Thyroid gland (tissue), 4 donors: ENCODE results near the gene CMTM1. TPM values are rescaled to one million over a fixed set of nuclear protein-coding genes. Genes with fewer than 3 reads are reported as not detected.
"Not testable (repeated sequence)": the region's sequence is repeated elsewhere in the genome, so short reads cannot be mapped to it uniquely, and the experiment has no call there.

Source experiments
- DNase-seq, 2 donors: peaks; one replicate each; pipeline ENCODE4 v3.0.0-alpha.2; 2019
- H3K27ac ChIP-seq, 3 donors: fragments of 200-600 bp; sonication (generic); 1 replicate in 2 of 3; 2 replicates in 1 of 3; pipeline ENCODE4 v1.5.1; 2016 to 2019; ENCODE audit warnings: mild to moderate bottlenecking in 1 of 3, moderate library complexity in 1 of 3
- H3K27me3 ChIP-seq: fragments of 200-600 bp; sonication (generic); one replicate; pipeline ENCODE4 v1.5.1; 2019
- H3K36me3 ChIP-seq, 2 donors: fragments of 200-600 bp; sonication (generic); one replicate each; pipeline ENCODE4 v1.5.1; 2016 to 2019
- H3K4me1 ChIP-seq, 2 donors: fragments of 200-600 bp; sonication (generic); one replicate each; pipeline ENCODE4 v1.5.1; 2017 to 2019
- H3K4me3 ChIP-seq, 3 donors: fragments of 200-600 bp; sonication (generic); replicated peaks in 1 of 3; 1 replicate in 2 of 3; 2 replicates in 1 of 3; pipeline ENCODE4 v1.5.1; 2016; ENCODE audit warnings: mild to moderate bottlenecking in 1 of 3
- H3K9me3 ChIP-seq: fragments of 200-600 bp; sonication (generic); one replicate; pipeline ENCODE4 v1.5.1; 2017
- POLR2A ChIP-seq, 2 donors: fragments of 450-650 bp; IDR thresholded peaks; one replicate each; pipeline ENCODE4 v1.6.1; 2017; ENCODE audit warnings: antibody characterized with exemption in 2 of 2, mild to moderate bottlenecking in 2 of 2, moderate library complexity in 1 of 2
- WGBS, 2 donors: methylation state at CpG; one replicate each; pipeline ENCODE4 v1.1.5; 2017; 5-methylcytosine and 5-hydroxymethylcytosine counted together
- intact Hi-C: fragments of 100-400 bp; cut with DNase I; formaldehyde crosslinking; loops from one replicate; pipeline ENCODE4 v1.15.1; 2023
- total RNA-seq, 4 donors: library from RNA; depleted of rRNA; stranded (reverse); fragments of >200 nt; gene quantifications; one replicate each; pipeline ENCODE4 v1.2.3, GENCODE V29; 2016
- TF ChIP-seq, protein P1 (sequence below), 6 experiments: fragments of 200-600 bp in 3 of 6; fragments of 450-650 bp in 3 of 6; sonication (generic) in 3 of 6; IDR thresholded peaks; one replicate each; pipeline ENCODE4 v1.5.1; 2016 to 2019; ENCODE audit warnings: antibody characterized with exemption in 6 of 6, mild to moderate bottlenecking in 2 of 6, inconsistent platforms in 1 of 6, moderate library complexity in 1 of 6

The CMTM1 gene
- total RNA-seq, 4 donors from 2014 or later = 3.8 TPM; not detected in 3

DNA sequence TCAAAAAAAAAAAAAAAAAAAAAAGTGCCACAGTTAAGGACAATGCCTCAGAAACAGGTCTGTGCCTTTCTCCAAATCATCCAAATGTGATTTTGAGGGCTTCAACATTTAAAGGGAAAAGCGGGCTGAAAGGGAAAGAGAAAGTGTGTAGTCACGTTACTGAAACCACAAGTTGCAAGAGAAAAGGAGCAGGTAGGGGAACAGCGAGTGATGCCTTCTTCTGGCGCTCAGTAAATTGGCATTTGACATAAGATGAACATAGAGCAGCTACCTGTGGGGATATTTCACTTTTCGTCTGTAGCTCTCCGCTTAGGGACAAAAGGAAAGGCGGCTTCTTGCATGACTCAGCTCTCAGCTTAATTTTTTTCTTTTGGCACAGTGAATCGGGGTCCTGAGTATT is 24.1 kb downstream of the CMTM1 start:
- 75 to 82% methylated on average over 8 of the region's 8 CpGs for WGBS, 2 donors
- Histone ChIP-seq H3K27me3 (no peaks in the 10 kb centered on the region), H3K4me1 (peaks cover 0 to 11% of the 10 kb centered on the region in 2 donors), H3K27ac (no peak overlapping the region), H3K36me3 (peaks cover 0 to 6% of the 10 kb centered on the region in 2 donors), H3K9me3 (no peaks in the 10 kb centered on the region), H3K4me3 (no peak overlapping the region)
- intact Hi-C loops = no loop called here
- no peak for TF ChIP-seq POLR2A (IDR thresholded peaks at IDR 0.05)
- TF ChIP-seq, protein P1, sequence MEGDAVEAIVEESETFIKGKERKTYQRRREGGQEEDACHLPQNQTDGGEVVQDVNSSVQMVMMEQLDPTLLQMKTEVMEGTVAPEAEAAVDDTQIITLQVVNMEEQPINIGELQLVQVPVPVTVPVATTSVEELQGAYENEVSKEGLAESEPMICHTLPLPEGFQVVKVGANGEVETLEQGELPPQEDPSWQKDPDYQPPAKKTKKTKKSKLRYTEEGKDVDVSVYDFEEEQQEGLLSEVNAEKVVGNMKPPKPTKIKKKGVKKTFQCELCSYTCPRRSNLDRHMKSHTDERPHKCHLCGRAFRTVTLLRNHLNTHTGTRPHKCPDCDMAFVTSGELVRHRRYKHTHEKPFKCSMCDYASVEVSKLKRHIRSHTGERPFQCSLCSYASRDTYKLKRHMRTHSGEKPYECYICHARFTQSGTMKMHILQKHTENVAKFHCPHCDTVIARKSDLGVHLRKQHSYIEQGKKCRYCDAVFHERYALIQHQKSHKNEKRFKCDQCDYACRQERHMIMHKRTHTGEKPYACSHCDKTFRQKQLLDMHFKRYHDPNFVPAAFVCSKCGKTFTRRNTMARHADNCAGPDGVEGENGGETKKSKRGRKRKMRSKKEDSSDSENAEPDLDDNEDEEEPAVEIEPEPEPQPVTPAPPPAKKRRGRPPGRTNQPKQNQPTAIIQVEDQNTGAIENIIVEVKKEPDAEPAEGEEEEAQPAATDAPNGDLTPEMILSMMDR (IDR thresholded peaks at IDR 0.05) = no peak
- no peak for DNase-seq

DNA sequence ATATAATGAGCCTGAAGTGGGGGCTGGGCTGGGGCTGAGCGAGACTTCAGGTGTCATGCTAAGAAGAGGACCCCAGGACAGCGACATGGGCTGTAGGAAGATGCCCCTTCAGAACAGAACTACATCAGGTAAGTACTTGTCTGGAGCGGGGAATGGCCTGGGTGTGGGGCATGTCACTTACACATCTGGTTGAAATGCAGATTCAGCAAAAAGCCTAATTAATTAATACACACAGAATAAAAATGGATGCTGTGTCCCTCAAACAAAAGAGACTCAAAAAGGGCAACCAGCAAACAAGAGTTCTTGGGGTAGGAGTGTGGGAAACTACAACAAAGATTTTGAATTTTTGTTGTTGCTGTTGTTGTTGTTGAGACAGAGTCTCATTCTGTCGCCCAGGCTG is 24.8 kb downstream of the CMTM1 start:
- no peak for DNase-seq
- H3K27ac ChIP-seq = no peak overlapping the region
- intact Hi-C loops = no loop called here
- no peaks in the 10 kb centered on the region for H3K27me3 ChIP-seq
- H3K4me3 ChIP-seq = no peak overlapping the region
- TF ChIP-seq, protein P1 (IDR thresholded peaks at IDR 0.05) = no peak
- no peak for TF ChIP-seq POLR2A (IDR thresholded peaks at IDR 0.05)
- H3K9me3 ChIP-seq = no peaks in the 10 kb centered on the region
- 94% methylated on average over 4 of the region's 4 CpGs for WGBS, 2 donors
- peaks cover 0 to 11% of the 10 kb centered on the region in 2 donors for H3K4me1 ChIP-seq
- peaks cover 0 to 6% of the 10 kb centered on the region in 2 donors for H3K36me3 ChIP-seq

DNA sequence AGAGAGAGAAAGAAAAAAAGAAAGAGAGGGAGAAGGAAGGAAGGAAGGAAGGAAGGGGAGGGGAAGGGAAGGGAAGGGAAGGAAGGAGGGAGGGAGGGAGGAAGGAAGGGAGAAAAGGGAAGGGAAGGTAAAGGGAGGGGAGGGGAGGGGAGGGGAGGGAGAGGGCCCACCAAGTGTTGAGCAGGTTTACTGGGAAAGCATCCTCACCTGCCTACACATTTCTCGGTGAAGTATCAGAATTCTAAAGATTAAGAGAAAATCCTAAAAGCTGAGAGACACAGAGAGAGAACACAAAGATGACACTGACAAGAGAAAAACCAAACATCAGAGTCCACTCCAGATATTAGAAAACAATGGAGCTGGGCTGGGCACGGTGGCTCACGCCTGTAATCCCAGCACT is 26.0 kb downstream of the CMTM1 start:
- Histone ChIP-seq H3K4me3 (no peak overlapping the region), H3K9me3 (no peaks in the 10 kb centered on the region), H3K27ac (no peak overlapping the region), H3K36me3 (no peaks in the 10 kb centered on the region), H3K4me1 (peaks cover 0 to 8% of the 10 kb centered on the region in 2 donors), H3K27me3 (no peaks in the 10 kb centered on the region)
- TF ChIP-seq, protein P1 (IDR thresholded peaks at IDR 0.05) = no peak
- TF ChIP-seq POLR2A (IDR thresholded peaks at IDR 0.05) = no peak
- intact Hi-C loops = no loop called here
- DNase-seq = no peak
- WGBS, 2 donors = 88 to 92% methylated on average over 3 of the region's 3 CpGs

DNA sequence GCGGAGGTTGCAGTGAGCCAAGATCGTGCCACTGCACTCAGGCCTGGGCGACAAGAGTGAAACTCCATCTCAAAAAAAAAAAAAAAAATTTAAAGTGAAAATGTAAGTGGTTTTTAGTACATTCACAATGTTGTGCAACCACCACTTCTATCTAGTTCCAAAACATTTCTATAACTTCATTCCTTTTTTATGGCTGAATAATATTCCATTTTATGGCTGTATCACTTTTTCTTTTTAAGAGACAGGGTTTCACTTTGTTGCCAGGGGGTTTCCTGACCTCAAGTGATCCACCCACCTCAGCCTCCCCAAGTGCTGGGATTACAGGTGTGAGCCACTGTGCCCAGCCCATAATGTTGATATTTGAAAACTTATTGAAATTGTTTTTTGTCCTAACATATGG is 26.6 kb downstream of the CMTM1 start:
- TF ChIP-seq POLR2A (IDR thresholded peaks at IDR 0.05) = no peak
- TF ChIP-seq, protein P1 (IDR thresholded peaks at IDR 0.05) = no peak
- Histone ChIP-seq H3K9me3 (no peaks in the 10 kb centered on the region), H3K4me1 (peaks cover 0 to 5% of the 10 kb centered on the region in 2 donors), H3K27me3 (no peaks in the 10 kb centered on the region), H3K36me3 (no peaks in the 10 kb centered on the region), H3K4me3 (no peak overlapping the region), H3K27ac (no peak overlapping the region)
- 98% methylated on average over 3 of the region's 3 CpGs for WGBS, 2 donors
- DNase-seq = no peak
- intact Hi-C loops = no loop called here

DNA sequence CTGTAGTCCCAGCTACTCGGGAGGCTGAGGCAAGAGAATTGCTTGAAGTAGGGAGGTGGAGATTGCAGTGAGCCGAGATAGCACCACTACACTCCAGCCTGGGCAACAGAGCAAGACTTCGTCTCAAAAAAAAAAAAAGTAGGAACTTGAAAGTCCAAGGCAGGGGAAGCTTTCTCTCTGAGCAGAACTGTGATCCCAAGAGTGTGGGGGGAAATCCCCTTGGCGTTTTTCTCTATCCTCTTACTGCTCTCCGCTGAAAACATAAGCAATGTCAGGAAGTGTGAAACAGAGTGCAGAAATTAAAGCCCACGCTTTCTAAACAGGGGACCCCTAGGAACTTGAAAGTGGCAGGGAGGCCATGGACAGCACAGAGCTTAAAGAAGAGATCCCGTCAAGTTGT is 28.5 kb downstream of the CMTM1 start:
- WGBS, 2 donors = 55 to 67% methylated on average over 7 of the region's 7 CpGs
- Histone ChIP-seq H3K4me1 (no peaks in the 10 kb centered on the region), H3K27me3 (no peaks in the 10 kb centered on the region), H3K36me3 (no peaks in the 10 kb centered on the region), H3K27ac (no peak overlapping the region), H3K9me3 (no peaks in the 10 kb centered on the region), H3K4me3 (no peak overlapping the region)
- TF ChIP-seq POLR2A (IDR thresholded peaks at IDR 0.05) = no peak
- TF ChIP-seq, protein P1 (IDR thresholded peaks at IDR 0.05) = no peak
- intact Hi-C loops = no loop called here
- no peak for DNase-seq

DNA sequence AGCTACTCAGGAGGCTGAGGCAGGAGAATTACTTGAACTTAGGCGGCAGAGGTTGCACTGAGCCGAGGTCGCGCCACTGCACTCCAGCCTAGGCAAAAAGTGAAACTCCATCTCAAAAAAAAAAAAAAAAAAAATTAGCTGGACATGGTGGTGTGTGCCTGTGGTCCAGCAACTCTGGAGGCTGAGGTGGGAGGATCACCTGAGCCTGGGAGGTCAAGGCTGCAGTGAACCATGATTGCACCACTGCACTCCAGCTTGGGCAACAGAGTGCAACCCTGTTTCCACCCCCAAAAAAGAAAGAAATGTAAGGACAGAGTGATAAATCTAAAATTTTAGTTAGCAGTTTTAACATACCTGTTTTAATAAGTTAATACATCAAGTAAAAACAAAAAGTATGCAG is 30.3 kb downstream of the CMTM1 start:
- DNase-seq, H3K27ac ChIP-seq, H3K4me1 ChIP-seq, H3K9me3 ChIP-seq, H3K27me3 ChIP-seq, H3K4me3 ChIP-seq, intact Hi-C loops, H3K36me3 ChIP-seq: not testable (repeated sequence)
- 94 to 99% methylated on average over 4 of the region's 4 CpGs for WGBS, 2 donors
